Renal cortical epithelial cell (primary cell): Measurements from ENCODE around the gene ANXA10. TPM values are rescaled to one million over a fixed set of nuclear protein-coding genes. Genes with fewer than 3 reads are reported as not detected.
A peak's percentile ranks its signal among the peaks of the same experiment; 100 is the strongest.
"Not testable (repeated sequence)": the region's sequence is repeated elsewhere in the genome, so short reads cannot be mapped to it uniquely, and the experiment has no call there.

Source experiments
- DNase-seq: peaks from one replicate; pipeline ENCODE4 v3.0.0-alpha.2; 2011; ENCODE audit warnings: low read depth
- total RNA-seq: library from RNA; depleted of rRNA; stranded (reverse); fragments of >200 nt; gene quantifications from 2 replicates; pipeline ENCODE4 v1.2.3, GENCODE V29; 2014

The ANXA10 gene
- total RNA-seq, 1 donor from 2014 or later: not detected

DNA sequence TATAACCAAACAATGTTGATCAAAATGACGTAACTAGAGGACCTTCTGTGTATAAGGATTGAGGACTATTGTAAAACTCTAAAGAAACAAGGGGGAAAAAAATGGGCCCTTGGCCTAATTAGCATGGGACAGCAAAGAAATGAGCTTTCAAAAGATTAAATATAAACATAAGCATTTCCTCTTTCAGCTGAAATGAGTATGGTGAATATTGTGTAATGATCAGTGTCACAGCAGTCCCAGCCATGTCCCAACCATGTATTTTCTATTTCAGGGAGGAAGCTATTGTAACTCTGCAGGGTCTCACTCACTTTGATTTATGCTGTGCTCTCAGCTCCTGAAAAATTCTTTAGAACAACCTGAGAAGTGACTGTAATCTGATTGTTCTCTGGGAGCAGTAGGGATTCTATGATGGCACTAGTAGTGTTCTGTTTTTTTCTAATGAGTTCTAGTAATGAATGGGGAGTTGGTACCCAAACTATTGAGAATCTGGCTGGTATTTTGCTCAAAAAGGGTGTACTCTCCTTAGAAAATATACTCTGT, 25.8 kb downstream of the ANXA10 start:
- DNase-seq: no peak

DNA sequence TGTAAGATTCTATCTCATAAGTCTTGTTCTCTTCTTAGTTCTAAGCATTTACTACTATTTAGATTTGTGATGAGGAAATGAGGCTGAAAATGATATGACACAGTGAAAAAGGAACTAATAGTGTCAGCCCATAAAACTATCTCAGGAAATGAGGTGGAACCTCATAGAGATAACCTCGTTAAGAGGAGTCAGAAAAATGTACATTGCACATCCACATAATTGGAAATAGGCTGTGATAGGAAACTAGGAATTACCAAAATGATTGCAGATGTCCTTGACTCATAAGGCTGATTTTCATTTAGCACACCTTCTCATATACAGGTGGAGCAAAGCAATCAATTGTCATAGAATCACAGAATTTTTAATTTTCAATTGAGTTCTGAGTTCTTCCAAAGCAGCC, 26.8 kb downstream of the ANXA10 start:
- no peak for DNase-seq

DNA sequence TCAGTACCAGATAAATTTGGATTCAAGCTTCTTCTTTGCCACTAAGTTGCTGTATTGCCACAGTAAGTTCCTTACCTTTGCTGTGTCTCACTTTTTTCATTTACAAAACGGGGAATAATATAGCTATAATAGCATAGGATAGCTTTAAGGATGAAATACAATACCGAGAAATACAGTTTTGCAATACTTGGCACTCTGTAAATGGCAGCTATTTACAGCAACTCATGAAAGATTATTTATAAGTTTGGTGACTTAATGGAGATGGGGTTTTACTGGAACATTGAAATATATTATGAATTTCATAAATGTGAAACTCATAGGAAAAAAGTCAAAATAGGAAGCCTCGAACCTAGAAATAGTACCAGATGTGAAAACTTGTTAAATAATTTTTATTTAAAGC, 27.6 kb downstream of the ANXA10 start:
- no peak for DNase-seq

DNA sequence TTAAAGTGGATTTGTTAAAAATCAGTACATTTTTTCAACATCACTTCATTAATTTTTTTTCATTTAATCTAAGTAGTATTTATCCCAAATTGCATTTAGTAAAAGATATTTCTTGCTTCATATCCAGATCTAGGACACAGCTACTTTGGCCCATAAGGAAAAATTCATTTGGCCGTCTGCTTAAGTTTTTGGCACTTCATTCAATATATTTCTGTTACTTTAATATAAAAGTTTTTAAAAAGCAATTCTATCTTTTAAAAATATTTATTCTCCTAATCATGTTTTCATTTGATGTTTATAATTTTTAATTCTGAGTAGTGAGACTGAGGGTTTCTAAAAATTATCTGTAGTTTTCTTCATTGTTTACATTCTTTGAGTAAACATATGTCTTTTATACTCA, 28.5 kb downstream of the ANXA10 start:
- no peak for DNase-seq

DNA sequence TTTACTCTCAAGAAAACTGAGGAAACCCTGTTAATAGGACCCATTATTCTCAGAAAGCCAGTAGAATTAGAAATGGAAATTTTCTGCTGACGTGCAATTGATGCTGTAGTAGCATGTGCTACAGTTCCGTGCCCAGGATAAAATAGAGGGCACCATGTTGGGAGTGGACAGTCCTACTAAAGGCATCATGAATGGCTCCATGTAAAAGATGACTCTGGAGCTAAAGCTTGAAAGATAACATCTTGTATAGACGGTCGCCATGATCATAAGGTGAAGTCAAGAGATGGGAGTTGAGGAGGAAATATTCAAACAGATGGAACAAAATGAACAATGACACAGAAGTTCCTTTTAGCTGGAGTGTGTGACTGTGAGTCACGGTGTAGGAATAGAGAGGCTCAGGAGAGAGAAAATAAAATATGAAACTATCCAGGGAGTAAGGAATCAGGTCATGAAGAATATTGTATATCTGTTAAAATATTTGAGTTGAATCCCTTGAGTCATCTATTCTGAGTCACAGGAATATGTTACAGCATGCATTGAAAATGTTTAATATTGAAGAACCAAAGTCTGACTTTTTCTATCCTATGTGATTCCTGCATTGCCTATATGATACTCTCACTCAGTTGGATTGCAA, 31.8 kb downstream of the ANXA10 start:
- no peak for DNase-seq

DNA sequence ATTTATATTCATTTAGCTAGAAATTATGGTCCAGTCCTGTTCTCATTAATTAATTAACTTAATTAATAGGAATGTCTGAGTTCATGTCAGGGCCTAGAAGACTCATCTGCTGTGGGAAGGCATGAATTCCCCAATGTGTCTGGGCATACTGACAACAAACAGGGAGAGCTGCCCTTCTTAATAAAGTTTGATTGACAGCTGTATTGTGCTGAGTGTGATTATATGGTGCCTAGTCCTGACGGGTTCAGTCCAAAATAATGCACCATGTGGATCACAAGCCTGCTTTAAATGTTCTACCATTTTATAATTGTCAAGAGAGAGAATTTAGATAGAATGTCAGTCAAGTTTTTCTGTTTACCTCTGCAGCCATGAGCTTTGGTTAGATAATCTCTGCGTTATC, 34.6 kb downstream of the ANXA10 start:
- DNase-seq: no peak

DNA sequence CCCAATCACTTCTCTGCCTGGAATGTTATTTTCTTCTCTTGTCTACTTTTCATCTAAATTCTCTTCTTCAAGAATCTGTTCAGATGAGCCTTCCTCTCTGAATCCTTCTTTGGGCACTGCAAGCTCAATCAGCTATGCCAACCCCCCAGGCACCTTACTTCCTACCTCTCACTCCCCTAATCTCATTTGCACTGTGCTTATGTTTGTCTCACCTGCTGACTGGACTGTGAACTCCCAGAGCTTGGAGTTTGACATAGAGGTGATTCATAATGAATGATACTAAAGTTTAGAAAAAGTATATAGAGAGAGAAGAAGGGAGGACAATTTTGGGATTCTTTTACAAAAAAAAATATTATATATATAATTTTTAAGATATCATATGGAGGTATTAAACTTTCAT, 36.3 kb downstream of the ANXA10 start:
- DNase-seq: no peak

DNA sequence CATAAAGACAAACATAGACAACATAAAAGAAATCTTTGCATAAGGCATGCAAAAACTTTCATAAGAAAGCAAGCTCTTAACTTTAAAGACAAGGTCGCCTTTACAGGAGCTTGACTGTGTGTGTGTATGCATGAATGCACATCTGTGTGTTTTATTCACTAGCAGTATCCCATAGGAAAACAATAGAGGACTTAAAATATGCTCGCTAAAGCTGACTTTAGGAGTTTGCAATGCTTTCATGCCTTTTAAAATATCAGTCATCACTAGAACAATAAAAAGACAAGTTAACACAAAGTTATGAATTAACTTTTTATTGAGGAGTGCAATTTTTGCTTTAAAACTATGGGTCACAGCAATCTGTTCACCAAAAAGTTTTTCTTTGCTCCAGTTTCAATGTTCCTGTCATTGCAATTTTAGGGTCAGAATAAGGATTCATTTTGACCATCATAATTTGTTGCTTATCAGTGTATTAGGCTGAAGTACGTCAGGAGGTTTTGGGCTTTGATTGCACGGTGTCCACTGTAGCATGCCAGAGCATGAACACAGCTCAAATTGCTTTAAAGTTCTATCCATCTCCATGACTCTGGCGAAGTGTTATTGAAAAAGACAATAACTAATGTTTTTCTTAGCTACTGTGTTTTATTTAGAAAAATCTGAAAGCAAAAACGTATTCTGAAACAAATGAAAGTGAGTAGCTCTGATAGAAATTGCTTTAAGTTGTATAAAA, 36.9 kb downstream of the ANXA10 start:
- peak; percentile 30 for DNase-seq

DNA sequence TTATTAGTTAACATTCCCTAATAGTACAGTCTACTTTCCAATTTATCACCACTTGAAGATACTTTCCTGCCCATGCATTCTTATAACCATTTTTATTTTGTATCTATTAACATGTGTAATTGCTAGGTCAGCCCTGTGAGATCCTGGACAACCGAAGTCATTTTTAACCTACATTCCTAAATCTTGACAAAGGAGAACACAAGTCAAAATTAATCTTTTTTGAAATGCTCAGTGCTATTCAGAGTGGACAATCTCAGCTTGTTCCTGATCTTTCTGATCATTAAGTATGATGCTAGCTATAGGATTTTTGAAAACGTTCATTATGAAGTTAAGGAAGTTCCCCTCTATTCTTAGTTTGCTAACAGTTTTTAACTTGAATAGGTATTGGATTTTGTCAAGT, 37.5 kb downstream of the ANXA10 start:
- no peak for DNase-seq

DNA sequence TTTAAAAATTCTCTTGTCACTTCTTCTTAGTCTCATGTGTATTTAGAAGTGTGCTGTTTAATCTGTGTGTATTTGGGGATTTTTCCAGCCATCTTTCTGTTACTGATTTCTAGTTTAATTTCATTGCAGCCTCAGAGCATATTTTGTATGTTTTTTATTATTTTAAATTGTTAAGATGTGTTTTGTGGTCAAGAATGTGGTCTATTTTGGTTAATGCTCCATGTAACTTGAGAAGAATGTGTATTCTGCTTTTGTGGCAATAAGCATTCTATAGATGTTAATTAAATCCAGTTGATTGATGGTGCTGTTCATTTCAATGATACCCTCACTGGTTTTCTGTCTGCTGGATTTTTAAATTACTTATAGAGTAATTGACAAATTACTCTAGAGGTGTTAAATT, 38.9 kb downstream of the ANXA10 start:
- no peak for DNase-seq

DNA sequence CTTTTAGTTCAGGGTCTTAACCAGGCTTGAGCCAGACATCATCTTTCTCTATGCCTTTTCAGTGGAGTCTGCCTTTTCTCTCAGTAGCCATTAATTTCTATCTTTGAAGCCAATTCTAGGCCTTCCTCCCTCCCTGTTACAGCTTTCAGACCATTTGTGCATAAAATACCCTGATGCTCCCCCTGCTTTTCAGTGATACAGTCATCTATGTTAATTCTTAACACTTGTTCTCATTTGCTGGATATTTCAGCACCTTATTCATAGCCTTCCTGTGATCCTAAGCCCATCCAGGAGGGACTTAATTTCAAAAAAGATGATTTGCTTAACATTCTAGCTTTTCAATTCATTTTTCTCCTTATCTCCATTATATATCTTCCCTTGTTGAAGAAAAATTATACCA, 42.3 kb downstream of the ANXA10 start:
- no peak for DNase-seq

DNA sequence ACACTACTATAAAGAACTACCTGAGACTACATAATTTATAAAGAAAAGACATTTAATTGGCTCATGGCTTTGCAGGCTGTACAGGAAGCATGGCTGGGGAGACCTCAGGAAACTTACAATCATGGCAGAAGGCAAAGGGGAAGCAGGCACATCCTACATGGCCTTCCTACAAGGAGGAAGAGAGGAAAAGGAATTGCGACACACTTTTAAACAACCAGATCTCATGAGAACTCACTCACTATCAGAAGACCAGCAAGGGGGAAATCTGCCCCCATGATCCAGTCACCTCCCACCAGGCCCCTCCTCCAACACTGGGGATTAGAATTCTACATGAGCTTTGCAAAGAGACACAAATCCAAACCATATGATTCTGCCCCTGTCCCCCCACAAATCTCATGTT, 43.5 kb downstream of the ANXA10 start:
- DNase-seq: not testable (repeated sequence)

DNA sequence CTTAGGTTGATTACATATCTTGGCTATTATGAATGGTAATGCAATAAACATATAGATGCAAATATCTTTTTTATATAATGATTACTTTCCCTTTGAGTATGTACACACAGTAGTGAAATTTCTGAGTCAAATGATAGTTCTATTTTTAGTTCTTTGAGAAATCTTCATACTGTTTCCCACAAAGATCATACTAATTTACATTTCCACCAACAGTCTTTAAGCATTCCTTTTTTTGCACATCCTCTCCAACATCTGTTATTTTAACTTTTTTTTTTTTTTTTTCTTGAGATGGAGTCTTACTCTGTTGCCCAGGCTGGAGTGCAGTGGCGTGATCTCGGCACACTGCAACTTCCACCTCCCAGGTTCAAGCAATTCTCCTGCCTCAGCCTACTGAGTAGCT, 45.4 kb downstream of the ANXA10 start:
- DNase-seq: not testable (repeated sequence)

DNA sequence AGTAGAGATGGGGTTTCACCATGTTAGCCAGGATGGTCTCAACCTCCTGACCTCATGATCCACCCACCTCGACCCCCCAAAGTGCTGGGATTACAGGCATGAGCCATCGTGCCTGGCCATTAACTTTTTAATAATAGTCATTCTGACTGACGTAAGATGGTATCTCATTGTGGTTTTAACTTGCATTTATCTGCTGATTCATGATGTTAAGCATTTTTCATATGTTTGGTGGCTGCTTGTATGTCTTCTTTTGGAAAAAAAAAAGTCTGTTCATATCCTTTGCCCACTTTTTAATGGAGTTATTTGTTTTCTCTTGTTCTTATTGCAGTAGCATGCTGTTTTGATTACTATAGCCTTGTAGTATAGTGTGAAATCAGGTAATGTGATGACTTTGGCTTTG, 45.8 kb downstream of the ANXA10 start:
- peak; percentile 58 for DNase-seq

DNA sequence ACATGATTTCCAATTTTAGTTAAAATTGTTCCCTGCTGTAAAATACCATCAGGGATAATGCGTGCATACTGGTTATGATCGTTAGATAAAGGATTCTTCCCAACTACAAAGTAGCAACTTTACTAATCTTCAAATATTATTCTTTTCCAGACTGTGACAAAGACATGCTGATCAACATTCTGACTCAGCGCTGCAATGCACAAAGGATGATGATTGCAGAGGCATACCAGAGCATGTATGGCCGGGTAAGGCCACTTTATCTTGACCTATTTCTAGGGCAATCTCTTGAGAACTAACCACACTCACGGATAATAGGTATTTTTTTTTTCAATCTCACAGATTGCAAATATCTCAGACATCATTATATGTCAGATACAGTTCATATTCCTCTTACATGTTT, 47.0 kb downstream of the ANXA10 start:
- DNase-seq: no peak

DNA sequence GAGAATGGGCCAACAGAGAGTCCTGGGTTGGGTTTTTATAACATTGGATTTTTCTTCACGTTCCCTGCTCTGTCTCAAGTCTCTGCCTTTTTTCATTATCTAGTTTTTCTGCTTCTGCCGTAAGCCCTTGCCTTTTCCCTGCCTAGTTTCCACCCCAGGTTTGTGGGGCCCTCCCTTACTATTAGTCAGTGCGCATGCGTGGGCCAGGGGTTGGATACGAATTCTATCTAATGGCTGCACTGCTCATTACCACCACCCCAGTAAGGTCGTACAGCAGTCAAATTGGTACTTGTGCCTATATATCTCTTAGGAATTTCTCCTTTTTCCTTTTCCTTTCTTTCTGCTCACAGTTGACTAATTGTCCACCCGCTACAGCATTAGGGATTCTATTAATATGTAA, 49.4 kb downstream of the ANXA10 start:
- DNase-seq: no peak

DNA sequence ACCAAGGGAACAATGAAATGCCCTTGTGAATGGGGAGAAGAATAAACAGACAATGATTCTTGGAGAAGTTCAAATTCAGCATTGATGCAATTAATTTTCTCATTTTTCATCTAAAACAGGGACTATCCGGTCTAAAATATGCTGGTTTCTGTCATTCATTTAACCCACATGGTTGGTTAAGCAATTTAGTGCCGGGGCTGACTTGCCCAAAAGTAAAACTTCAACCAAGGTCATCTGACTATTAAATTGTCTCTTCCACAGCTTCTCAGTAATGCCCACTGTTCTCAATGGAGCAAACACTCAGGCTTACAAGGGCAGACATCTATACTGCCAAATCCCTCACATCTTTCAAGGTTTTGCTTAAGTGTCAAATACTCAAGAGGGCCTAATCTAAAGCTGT, 51.3 kb downstream of the ANXA10 start:
- peak; percentile 57 for DNase-seq

DNA sequence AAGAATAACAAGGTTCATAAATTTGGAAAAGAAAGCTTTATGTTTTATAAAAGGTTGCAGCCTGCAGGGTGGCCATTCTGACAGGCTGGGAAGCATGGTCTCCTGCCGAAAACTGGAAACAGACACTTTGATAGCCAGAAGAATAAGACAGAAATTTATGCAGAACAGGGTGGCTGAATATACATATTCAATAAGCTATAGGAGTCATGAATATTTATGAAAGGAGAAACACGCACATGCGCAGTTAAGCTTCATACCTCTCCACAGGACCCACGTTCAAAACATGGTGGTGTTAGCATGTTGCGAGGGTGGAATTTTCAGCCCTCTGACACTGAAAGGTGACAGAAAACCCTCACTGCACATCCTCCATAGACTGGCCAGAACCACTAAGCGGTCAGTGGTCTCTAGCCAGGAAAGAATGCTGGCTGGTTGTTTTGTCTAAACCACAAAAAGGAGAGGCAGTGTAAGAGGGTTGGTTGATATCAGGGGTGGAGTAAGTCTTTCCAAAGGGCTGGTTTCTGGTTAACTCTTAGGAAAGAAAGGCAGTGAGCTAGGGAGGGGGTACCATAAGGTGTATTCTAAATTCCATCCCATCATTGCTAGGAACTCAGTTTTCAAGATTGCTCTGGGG, 58.2 kb downstream of the ANXA10 start:
- peak; percentile 42 for DNase-seq

DNA sequence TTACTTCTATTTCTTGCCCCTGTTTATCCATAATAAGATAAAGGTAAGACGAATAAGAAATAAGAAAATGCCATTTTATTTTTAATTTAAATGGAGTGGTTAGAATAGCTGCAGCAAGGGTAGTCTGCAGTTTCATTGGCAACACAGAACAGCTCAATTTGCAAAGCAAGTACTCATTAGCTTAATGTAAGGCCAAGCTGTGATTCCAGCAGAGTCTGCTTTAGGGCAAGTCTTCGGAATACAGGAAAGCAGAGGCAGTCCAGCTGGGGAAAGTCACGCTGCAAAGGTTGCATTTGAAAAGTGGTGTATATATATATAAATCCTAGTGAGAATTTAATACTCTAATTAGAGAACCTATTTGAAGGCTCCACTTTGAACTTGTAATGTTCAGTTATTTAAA, 59.0 kb downstream of the ANXA10 start:
- DNase-seq: no peak

DNA sequence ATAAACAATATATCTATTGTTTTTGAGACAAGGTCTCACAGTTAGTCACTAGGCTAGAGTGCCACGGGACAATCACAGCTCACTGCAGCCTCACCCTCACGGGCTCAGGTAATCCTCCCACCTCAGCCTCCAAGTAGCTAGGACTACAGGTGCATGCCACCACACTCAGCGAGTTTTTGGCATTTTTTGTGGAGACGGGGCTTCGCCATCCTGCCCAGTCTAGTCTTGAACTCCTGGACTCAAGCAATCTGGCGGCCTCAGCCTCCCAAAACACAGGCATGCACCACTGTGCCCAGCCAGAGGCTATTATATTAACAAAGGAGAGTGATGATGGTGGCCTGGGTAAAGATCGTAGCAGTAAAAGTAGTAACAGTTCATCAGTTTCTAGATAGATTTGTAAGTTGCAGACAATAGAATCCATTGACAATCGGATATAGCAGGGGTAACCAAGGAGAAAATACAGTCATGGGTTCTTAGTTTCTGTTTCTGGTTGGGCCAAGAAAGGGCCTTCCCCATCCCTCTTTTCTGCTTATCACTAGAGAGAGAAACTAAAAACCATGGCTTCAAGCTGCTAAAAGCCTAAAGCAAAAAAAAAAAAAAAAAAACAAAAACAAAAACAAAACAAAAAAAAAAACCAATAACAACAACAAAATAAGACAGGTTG, 60.6 kb downstream of the ANXA10 start:
- no peak for DNase-seq

DNA sequence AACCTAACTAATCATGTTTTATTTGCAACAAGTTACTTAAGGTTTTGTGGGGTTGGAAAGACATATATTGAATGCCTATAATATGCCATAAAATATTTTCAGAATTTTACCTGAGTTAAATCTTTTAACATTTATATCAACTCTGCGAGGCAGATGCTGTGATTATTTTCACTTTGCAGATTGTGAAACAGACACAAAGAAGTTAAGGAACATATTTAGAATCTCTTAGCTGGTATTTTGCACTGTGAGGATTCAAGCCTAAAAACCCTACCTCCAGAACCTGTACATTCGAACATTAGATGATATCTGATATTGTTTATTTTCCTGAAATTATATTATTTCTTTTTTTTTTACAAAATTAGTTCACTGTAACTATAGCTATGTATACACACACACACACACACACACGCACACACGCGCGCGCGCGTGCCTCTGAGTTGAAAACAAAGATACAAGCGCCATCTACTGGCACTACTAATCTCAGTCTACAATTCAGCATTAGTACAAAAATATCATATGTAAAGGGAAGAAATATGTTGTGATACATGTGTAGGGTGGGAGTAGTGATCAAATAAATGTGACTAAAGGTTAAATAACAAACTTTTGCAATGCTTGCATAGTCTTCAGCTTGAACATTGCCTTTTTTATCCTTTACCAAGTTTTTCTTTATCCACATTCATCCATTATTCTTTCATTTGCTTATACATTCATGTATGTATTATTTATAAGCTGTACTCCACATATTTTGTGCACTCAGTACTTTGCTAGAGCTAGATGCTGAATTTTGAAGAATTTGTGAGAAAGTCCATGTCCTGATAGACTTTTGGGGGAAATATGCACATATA, 61.5 kb downstream of the ANXA10 start:
- DNase-seq: peak; percentile 47
